ENCODE results near the gene RUNX1.

RUNX1 gene

DNA sequence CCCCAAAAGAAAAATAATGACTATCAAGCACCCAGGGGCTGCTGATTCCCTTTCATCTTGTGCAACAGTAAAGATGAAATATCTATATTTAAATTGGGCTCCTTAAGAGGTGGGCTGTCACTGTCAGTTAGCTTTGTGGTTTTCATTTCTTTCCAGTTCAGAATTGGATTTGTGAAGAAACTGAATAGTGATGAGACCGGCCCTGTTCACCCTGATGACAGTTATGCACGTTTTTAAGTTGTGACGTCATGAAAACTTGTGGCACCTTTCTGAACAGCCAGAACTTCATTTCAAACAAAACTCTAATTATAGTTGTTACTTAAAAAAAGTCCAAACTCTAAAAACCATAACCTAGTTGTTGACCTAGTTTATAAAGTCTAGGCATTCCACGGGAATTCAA, 125.9 kb downstream of the RUNX1 start:
- Histone ChIP-seq H3K4me3 (ENCODE audit: low read depth, low read length) (no peak overlapping the region), H3K27ac (no peak overlapping the region), H3K27me3 (ENCODE audit: insufficient read depth, low read depth, severe bottlenecking) (peaks cover 92% of the 10 kb centered on the region), H3K36me3 (no peaks in the 10 kb centered on the region), H3K9me3 (ENCODE audit: severe bottlenecking) (no peaks in the 10 kb centered on the region)
- DNase-seq = no peak
- TF ChIP-seq, protein P1, sequence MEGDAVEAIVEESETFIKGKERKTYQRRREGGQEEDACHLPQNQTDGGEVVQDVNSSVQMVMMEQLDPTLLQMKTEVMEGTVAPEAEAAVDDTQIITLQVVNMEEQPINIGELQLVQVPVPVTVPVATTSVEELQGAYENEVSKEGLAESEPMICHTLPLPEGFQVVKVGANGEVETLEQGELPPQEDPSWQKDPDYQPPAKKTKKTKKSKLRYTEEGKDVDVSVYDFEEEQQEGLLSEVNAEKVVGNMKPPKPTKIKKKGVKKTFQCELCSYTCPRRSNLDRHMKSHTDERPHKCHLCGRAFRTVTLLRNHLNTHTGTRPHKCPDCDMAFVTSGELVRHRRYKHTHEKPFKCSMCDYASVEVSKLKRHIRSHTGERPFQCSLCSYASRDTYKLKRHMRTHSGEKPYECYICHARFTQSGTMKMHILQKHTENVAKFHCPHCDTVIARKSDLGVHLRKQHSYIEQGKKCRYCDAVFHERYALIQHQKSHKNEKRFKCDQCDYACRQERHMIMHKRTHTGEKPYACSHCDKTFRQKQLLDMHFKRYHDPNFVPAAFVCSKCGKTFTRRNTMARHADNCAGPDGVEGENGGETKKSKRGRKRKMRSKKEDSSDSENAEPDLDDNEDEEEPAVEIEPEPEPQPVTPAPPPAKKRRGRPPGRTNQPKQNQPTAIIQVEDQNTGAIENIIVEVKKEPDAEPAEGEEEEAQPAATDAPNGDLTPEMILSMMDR (IDR thresholded peaks at IDR 0.05; ENCODE audit: low read depth, low read length) = no peak

DNA sequence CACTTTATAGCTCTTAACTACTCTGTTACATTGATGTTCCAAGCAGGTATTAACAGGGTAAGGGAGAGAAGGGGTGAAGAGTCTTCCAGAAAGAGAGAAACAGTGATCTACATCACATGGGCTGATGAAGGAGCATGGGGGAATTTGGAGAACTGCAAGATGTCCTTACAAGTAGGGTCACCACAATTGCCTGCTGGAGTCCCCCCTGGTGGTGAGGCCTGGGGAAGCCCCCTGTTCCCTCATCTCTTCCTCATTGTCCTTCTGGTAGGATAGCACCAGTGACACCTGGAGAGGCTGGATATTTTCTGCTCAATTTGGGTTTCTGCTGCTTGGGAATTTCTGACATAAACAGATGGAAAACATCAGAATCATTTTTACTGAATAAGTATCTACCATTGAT, 126.6 kb downstream of the RUNX1 start:
- Histone ChIP-seq H3K9me3 (ENCODE audit: severe bottlenecking) (no peaks in the 10 kb centered on the region), H3K4me3 (ENCODE audit: low read depth, low read length) (no peak overlapping the region), H3K36me3 (no peaks in the 10 kb centered on the region), H3K27me3 (ENCODE audit: insufficient read depth, low read depth, severe bottlenecking) (peaks cover 92% of the 10 kb centered on the region), H3K27ac (no peak overlapping the region)
- TF ChIP-seq, protein P1 (IDR thresholded peaks at IDR 0.05; ENCODE audit: low read depth, low read length) = 0 out of 2 replicates have a peak, but pooled peaks have one; percentile 4
- DNase-seq = no peak

DNA sequence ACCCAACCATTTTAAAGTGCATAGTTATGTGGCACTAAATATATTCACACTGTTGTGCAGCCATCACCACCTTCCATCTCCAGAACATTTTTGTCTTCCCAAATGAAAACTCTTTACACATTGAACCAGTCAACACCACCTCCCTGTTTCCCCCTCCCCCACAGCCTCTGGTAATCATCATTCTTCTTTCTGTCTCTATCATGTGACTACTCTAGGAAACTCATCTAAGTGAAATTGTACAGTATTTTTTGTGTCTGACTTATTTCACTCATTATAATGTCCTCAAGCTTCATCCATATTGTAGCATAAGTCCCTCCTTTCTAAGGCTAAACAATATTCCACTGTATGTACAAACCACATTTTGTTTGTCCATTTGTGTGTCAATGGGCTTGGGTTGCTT, 128.0 kb downstream of the RUNX1 start:
- Histone ChIP-seq H3K9me3 (ENCODE audit: severe bottlenecking) (no peaks in the 10 kb centered on the region), H3K27me3 (ENCODE audit: insufficient read depth, low read depth, severe bottlenecking) (peaks cover 95% of the 10 kb centered on the region), H3K4me3 (ENCODE audit: low read depth, low read length) (no peak overlapping the region), H3K36me3 (no peaks in the 10 kb centered on the region), H3K27ac (no peak overlapping the region)
- no peak for DNase-seq
- TF ChIP-seq, protein P1 (IDR thresholded peaks at IDR 0.05; ENCODE audit: low read depth, low read length) = no peak

DNA sequence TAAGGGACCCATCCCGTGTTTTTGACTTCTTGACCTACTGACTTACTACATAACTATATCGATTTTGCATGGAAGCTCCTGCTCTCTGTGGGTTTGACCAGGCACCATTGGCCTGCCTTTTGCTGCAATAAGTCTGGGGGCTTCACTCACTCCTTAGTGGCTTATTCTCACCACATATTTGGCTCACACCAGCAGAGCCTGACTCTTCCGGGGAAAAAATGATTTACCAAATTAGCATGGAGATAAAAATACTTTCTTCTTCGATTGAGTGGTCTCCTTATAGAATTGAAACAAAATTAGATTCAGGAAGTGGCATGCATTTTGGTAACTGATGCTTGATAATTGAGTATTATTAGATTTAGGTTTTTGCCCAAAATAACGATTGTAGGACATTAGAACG, 129.7 kb downstream of the RUNX1 start:
- no peaks in the 10 kb centered on the region for H3K9me3 ChIP-seq (ENCODE audit: severe bottlenecking)
- DNase-seq = no peak
- no peak overlapping the region for H3K4me3 ChIP-seq (ENCODE audit: low read depth, low read length)
- TF ChIP-seq, protein P1 (IDR thresholded peaks at IDR 0.05; ENCODE audit: low read depth, low read length) = no peak
- no peaks in the 10 kb centered on the region for H3K36me3 ChIP-seq
- H3K27ac ChIP-seq = no peak overlapping the region
- H3K27me3 ChIP-seq (ENCODE audit: insufficient read depth, low read depth, severe bottlenecking) = peaks cover 100% of the 10 kb centered on the region

DNA sequence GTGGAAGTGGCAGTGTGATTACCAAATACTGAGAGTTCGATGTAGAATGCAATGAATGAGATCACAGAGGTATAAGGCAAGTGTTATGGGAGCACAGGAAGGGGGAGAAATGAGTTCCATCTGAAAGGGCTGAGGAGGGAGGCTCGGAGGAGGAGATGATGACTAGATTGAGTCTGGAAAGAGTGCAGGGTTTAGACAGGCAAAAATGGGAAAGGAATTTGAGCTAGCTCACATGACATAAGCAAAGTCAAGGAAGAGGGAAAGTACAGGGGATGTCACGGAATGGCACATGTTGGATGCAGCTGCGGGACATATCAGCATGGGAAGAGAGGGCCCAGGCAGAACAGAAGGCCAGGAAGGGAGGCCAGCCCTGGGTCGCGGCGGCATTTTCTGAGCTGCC, 132.7 kb downstream of the RUNX1 start:
- H3K27ac ChIP-seq = no peak overlapping the region
- TF ChIP-seq, protein P1 (IDR thresholded peaks at IDR 0.05; ENCODE audit: low read depth, low read length) = no peak
- H3K36me3 ChIP-seq = no peaks in the 10 kb centered on the region
- H3K27me3 ChIP-seq (ENCODE audit: insufficient read depth, low read depth, severe bottlenecking) = peaks cover 100% of the 10 kb centered on the region
- no peak for DNase-seq
- H3K4me3 ChIP-seq (ENCODE audit: low read depth, low read length) = no peak overlapping the region
- no peaks in the 10 kb centered on the region for H3K9me3 ChIP-seq (ENCODE audit: severe bottlenecking)

DNA sequence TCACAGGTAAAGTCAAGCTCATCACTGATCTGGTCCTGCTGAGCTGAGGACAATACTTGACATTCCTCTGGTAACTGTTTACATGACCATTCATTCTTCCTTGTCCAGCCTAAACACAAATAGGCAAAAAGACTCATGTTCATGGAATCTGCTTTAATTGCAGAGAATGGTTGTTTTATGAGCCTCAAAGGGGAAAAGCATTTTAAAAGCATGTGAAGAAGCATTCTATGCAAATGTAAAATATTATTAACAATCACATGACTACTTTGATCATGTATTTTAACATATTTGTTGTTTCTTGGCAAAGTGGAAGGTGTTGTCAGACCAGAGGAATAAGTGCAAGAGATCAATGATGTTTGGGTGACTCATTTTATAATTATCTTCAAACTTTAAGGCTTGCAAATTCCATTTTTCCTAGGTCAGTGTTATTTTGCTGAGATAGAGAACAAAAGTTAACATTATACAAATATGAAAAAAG, 133.7 kb downstream of the RUNX1 start:
- TF ChIP-seq, protein P1 (IDR thresholded peaks at IDR 0.05; ENCODE audit: low read depth, low read length) = no peak
- Histone ChIP-seq H3K9me3 (ENCODE audit: severe bottlenecking) (no peaks in the 10 kb centered on the region), H3K4me3 (ENCODE audit: low read depth, low read length) (no peak overlapping the region), H3K27me3 (ENCODE audit: insufficient read depth, low read depth, severe bottlenecking) (peaks cover 100% of the 10 kb centered on the region), H3K27ac (no peak overlapping the region), H3K36me3 (no peaks in the 10 kb centered on the region)
- DNase-seq = no peak
